ENCODE measurements around the gene RAD9A.
A peak's percentile ranks its signal among the peaks of the same experiment; 100 is the strongest.

RAD9A gene

DNA sequence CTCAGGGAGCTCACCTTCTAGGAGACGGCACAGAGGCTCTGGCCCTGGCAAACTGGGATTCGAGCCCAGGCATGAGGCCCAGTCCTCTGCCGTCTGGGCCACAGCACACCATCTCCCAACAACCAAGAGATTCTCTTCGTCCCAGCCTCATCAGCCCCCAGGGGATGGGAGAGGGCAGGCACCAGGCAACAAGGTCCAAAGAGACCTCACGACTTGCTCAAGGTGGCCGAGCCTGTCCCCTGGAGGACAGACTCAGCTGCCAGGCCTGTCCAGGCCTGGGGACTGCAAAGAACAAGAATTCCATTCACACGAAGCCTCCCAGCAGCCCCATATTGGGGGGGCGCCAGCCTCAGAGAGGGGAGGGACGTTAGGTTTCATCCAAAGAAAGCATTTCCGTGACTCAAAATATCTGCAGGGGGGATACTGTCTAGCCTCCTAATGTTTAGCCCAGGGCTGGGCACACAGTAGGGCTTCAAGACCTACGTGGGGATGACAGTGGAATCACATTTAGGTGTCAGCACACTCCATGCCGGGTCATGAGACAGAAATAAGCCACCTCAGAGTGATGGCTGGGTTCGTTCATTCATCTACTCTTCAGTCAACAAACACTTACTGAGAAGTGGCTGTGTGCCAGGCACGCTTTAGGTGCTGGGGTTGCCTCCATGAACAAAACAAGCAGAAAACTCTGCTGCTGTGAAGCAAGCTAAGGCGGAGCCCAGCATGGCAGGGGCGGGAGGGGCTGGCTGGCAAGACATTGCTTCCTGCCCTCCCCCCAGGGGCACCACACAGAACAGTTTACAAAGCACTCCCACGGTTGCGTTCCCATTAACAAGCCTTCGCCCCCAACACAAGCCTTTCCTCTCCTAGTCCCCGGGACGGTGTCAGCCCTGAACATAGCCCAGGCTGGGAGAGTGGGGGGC is 24.9 kb downstream of the RAD9A start:
- H3K27ac ChIP-seq: peak overlapping the region in 16 of 21 experiments; percentile 25 to 95 (median 50)
- H3K4me3 ChIP-seq: no peak overlapping the region

DNA sequence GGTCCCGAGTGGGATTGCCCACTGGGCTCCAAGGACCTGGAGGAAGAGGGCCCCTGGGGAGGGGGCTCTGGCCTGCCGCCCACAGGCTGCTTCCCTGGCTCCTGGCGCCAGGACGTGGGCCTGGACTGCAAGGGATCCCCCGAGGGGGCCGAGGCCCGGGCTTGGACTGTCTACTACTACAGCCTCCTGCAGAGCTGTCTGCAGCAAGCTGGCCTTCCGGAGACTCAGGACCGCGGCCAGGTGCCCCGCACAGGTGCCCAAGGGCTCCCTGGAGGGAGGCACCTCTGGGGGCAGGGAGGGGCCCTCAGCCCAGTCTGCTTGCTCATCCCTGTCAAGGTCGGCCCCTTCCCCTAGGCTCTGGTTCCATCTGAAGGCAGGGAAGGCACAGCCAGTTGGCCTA is 25.6 kb downstream of the RAD9A start:
- H3K4me3 ChIP-seq: no peak overlapping the region
- H3K27ac ChIP-seq: peak overlapping the region in 16 of 21 experiments; percentile 24 to 95 (median 46)

DNA sequence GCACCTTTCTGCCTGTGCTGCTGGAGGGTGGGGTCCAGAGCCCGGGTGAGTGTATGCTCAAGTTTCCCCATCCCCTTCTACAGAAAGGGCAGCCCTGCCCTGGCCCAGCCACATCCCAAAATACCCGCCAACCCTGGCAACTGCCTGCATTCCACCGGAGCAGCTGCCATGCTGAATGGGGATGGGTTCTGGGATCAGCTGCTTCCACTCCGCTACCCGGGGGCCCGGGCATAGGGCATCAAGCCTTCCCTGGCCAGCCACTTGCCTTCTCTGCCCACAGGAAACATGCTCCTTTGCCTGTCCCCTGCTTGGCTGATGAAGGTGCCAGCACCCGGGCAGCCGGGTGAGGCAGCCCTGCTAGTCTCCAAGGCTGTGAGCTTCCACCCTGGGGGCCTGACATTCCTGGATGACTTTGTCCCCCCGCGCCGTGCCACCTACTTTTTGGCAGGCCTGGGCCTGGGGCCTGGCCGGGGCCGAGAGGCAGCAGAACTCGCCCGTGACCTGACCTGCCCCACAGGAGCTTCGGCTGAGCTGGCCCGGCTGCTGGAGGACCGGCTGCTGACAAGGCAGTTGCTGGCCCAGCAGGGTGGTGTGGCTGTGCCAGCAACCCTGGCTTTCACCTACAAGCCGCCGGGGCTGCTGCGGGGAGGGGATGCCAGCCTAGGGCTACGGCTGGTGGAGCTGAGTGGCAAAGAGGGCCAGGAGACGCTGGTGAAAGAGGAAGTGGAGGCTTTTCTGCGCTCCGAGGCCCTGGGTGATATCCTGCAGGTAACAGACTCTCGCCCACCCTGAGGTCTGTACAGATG is 26.9 kb downstream of the RAD9A start:
- no peak overlapping the region for H3K4me3 ChIP-seq

DNA sequence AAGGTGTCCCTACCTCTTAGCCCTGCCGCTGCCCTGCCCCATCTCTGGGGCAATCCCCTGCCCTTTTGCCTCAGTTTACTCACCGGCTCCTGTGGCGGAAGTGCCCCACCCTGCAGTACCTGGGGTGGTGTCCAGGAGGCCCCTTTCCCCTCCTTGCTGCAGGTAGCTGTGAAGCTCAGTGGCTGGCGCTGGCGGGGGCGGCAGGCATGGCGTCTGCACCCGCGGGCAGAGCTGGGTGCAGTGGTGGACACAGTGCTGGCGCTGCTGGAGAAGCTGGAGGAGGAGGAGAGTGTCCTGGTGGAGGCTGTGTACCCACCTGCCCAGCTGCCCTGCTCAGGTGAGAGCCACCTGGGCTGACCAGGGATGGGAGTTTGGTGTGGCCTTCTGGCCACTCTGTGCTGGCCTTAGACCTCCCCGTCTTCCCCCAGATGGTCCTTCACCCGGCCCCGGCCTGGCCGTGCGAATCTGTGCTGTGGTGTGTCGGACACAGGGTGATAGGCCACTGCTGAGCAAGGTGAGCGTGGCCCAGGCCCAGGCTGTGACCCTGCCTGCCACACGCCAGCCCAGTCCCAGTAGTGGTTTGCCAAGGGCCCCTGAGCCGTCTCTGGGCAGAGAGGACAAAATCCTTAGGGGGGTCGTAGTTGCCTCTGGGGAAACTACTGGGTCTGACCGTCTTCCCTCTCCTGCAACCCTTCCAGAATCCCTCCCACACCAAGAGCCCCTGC is 27.7 kb downstream of the RAD9A start:
- Histone ChIP-seq H3K27ac (peak overlapping the region in 12 of 21 experiments; percentile 16 to 95 (median 66)), H3K4me3 (no peak overlapping the region)

More for the DNA sequence above, 26.9 kb downstream of the RAD9A start:
- H3K27ac ChIP-seq: peak overlapping the region in 15 of 21 experiments; percentile 15 to 95 (median 28)

DNA sequence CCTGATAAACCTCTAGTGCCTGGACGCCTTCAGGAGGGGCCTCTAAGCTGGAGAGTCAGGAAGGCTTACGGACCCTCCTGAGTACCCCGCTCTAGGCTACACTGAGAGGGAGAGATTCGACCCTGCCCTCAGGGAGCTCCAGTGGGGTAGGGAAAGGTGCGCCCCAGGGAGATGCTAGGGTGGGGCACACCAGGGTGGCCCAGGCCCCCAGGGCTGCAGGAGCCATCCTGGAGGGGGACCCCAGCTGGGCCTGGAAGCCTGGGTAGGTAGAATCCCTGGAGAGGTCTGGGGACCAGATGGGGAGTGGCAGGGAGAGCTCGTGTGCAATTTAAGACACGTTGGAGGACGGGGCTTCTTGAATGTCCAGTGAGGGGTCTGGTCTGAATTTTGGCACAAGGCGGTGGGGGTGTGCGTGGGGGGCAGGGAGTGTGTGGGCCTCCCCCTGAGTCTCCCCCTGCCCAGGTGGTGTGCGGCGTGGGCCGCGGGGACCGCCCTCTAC is 28.4 kb downstream of the RAD9A start:
- peak overlapping the region; percentile 47 to 76 (median 62) for H3K4me3 ChIP-seq
- H3K27ac ChIP-seq: peak overlapping the region in 19 of 21 experiments; percentile 65 to 95 (median 86)

DNA sequence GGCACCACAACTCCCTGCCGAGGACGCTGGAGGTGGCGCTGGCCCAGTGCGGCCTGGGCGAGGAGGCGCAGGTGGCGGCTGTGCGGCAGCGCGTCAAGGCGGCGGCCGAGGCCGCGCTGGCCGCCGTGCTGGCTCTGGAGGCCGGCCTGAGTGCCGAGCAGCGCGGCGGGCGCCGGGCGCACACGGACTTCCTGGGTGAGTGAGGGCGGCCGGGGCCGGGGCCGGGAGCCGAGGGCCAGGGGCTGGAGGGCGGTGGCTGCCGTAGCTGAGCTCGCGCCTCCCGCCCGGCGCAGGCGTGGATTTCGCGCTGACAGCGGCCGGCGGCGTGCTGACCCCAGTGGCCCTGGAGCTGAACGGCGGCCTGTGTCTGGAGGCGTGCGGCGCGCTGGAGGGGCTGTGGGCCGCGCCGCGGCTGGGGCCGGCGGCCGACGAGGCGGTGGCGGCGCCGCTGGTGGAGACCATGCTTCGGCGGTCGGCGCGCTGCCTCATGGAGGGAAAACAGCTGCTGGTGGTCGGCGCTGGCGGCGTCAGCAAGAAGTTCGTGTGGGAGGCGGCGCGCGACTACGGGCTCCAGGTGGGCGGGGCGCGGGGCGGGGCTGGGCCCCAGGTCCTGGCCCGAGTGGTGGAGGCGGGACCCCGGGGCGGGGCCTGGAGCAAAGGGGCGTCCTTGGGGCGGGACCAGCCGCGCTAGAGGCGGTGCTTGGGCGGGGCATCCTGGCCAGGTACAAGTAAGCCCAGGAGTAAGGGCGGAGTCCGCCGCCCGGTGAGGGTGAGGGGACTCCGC is 29.1 kb downstream of the RAD9A start:
- peak overlapping the region; percentile 65 to 95 (median 85) for H3K27ac ChIP-seq
- H3K4me3 ChIP-seq: peak overlapping the region; percentile 47 to 76 (median 62)

DNA sequence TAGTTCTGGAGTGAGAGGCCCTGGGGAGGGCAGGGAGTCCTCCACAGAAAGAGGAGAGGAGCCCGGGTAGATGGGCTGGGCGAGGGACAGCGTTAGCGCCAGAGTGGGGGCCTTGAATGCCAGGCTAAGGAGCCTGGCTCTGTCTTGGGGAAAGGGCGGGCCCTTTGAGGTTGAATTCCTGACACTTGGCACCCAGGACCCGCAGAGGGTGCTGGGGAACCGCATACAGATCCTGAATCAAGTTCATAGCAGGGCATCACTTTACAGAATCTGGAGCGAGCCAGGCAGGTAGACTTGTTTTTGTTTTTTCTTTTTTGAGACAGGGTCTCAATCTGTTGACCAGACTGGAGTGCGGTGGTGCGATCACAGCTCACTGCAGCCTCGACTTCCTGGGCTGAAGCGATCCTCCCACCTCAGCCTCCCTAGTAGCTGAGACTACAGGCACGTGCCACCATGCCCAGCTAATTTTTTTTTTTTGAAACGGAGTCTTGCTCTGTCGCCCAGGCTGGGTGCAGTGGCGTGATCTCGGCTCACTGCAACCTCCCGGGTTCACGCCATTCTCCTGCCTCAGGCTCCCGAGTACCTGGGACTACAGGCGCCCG is 29.7 kb downstream of the RAD9A start:
- peak overlapping the region in 6 of 7 experiments; percentile 47 to 76 (median 64) for H3K4me3 ChIP-seq
- peak overlapping the region in 15 of 21 experiments; percentile 32 to 95 (median 80) for H3K27ac ChIP-seq

DNA sequence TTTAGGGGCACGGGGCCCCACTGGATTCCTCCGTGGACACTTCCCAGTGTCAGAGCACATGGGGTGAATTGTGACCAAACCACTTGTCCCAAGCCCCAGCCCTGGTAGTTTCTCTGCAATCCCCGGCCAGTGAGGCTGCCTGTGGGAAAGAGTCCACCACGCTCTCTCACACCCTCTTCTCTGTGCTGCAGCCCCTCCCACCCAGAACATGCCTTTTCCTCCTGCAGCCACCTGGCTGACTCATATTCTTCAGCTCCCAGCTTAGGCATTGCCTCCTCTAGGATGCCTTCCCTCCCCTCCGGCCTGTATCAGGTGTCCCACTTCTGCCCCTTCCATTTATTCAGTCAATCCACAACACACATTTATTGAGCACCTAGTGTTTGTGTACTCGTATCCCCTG is 31.1 kb downstream of the RAD9A start:
- Histone ChIP-seq H3K4me3 (no peak overlapping the region), H3K27ac (peak overlapping the region in 1 of 21 experiments; percentile 8)

DNA sequence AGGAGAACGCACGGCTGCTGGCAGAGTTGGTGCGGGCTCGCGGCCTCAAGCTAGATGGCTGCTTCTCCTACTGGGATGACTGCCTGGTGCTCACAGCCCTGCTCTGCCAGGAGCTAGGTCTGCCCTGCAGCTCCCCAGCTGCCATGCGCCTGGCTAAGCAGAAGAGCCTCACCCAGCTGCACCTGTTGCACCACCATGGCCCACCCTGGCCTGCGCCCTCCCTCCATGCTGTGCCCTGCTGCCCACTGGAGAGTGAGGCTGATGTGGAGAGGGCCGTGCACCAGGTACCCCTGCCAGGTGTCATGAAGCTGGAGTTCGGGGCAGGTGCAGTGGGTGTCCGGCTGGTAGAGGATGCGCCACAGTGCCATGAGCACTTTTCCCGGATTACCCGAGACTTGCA is 31.7 kb downstream of the RAD9A start:
- Histone ChIP-seq H3K27ac (no peak overlapping the region), H3K4me3 (no peak overlapping the region)

DNA sequence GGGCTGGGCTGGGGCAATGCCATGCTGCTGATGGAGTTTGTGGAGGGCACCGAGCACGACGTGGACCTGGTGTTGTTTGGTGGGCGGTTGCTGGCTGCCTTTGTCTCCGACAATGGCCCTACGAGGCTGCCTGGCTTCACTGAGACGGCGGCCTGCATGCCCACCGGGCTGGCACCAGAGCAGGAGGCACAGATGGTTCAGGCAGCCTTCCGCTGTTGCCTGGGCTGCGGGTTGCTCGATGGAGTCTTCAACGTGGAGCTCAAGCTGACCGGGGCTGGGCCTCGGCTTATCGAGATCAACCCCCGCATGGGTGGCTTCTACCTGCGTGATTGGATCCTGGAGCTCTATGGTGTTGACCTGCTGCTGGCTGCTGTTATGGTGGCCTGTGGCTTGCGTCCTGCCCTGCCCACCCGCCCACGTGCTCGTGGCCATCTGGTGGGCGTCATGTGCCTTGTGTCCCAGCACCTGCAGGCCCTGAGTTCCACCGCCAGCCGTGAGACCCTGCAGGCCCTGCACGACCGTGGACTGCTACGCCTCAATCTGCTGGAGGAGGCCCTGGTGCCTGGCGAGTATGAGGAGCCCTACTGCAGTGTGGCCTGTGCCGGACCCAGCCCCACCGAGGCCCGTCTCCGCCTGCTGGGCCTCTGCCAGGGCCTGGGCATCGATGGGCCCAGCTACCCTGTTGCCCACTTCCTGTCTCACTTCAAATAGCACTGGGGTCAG is 32.3 kb downstream of the RAD9A start:
- no peak overlapping the region for H3K4me3 ChIP-seq
- no peak overlapping the region for H3K27ac ChIP-seq

DNA sequence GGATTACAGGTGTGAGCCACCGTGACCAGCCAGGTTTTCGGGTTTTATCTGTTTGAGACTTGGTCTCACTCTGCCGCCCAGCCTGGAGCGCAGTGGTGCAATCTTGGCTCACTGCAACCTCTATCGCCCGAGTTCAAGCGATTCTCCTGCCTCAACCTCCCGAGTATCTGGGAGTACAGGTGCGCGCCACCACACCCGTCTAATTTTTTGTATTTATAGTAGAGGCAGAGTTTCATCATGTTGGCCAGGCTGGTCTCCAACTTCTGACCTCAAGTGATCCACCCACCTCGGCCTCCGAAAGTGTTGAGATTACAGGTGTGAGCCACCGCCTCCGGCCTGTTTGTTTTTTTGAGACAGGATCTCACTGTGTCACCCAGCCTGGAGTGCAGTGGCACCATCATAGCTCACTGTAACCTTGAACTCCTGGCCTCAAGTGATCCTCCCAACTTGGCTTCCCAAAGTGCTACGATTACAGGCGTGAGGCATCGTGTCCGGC is 35.6 kb downstream of the RAD9A start:
- Histone ChIP-seq H3K27ac (peak overlapping the region; percentile 31 to 99 (median 93)), H3K4me3 (peak overlapping the region in 6 of 7 experiments; percentile 79 to 93 (median 84))

DNA sequence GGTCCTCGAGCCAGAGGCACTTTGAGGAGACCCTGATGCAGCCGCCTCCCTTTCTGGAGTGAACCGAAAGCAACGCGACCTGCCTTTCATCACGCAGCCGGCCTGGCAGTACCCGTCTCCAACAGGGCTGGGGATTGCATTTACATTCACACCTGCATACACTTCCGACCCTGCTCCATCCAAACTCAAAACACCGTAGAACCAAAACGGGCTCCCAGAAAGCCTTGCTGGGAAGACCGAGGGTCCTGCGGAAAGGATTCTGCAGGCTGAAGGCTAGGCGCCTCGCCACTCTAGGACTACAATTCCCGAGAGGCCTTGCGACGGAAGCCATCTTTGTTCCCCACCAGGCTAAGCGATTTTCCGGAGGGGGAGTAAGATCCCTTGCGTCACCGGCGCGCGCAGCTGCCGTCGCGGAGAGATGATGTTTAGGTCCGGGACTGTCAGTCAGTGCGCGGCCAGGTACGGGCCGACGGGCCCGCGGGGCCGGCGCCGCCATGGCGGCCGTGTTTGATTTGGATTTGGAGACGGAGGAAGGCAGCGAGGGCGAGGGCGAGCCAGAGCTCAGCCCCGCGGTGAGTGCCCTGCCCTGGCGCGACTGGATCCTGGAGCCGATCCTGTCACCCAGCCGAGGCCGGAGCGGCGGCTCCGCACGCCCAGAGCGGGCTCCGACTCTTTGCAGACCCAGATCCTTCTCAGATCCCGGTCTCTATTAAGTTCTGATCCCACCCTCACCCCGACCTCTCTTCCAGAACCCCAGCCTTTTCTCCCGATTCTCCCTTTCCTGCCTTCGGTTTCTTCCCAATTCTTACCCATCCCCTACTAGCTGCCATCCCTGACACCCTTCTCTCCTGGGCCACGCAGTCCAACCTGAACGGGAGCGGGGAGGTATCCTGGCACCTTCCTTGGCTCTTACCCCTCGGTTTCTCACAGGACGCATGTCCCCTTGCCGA is 36.5 kb downstream of the RAD9A start, which contains the start of gene RPS6KB2:
Gene RPS6KB2 (plus strand): TSS at position 443 of the 950 bp plus-strand sequence. CDS start 52 bp downstream, at position 495.
- H3K27ac ChIP-seq: peak within 1 kb of the TSS; percentile 41 to 99 (median 93)
- peak within 1 kb of the TSS; percentile 79 to 93 (median 85) for H3K4me3 ChIP-seq

DNA sequence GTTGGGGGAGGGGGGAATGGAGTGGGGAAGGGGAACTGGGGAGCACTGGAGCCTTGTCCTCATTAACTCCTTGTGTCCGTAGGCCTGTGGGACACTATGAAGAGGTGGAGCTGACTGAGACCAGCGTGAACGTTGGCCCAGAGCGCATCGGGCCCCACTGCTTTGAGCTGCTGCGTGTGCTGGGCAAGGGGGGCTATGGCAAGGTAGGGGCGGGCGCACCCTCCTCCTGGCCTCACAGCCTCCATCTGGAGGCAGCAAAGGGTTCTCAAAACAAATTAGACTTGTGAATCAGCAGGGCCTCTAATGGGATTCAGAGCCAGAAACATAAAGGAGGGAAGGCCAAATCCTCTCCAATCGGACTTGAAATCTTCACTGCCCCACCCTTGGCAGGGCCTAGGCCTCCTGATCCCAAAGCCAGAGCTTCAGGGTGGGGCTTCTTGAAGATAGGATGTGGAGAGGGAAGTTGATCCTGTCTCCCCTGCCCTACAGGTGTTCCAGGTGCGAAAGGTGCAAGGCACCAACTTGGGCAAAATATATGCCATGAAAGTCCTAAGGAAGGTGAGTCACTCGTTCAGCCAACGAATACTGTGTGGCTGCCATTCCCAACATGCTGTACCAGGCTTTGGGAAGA is 37.4 kb downstream of the RAD9A start:
- Histone ChIP-seq H3K27ac (peak overlapping the region; percentile 41 to 99 (median 93)), H3K4me3 (peak overlapping the region; percentile 79 to 93 (median 85))

DNA sequence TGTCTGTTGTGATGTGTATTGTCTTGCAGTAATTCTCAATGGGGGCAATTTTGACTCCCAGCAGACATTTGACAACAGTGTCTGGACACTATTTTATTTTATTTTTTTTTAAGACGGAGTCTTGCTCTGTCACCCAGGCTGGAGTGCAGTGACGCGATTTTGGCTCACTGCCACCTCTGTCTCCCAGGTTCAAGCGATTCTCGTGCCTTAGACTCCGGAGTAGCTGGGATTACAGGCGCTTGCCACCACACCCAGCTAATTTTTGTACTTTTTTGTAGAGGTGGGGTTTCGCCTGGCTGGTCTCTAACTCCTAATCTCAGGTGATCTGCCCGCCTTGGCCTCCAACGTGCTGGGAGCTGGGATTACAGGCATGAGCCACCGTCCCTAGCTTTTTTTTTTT is 37.9 kb downstream of the RAD9A start:
- Histone ChIP-seq H3K4me3 (peak overlapping the region in 2 of 7 experiments; percentile 79 to 85), H3K27ac (peak overlapping the region in 13 of 21 experiments; percentile 9 to 97 (median 69))

DNA sequence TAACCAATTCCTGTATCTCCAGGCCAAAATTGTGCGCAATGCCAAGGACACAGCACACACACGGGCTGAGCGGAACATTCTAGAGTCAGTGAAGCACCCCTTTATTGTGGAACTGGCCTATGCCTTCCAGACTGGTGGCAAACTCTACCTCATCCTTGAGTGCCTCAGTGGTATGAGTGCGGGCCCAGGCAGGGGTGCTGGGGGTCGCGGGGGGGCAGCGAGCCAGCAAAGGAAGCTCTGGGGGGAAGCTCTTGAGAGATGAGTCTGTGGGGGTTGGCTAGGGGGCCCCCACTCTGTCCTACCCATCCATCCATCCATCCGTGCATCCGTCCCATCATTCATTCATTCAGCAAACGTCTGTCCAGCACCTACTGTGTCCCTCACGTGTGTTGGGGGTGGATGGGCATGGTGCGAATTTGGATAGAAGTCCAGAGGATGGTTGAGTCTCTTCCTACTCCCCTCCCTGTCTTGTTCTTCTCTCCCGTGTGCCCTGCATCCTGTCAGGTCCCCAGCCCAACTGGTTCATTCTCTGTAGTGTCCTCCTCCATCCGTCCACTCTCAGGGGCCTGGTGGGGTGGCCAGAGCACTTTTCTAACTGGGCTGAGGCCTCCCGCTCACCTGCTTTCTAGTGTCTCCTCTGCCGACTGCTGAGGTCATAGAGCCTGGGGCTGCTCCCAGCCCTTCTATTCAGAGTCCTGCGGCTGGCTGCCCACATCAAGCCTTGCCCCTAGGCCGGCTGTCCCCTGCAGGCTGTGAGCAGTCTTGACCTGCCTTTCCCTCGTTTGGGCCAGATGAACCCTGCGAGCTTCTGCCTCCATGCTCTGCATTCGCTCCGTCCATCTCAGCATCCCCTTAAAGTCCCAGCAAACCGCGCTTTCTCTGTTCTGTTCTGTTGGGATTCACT is 39.8 kb downstream of the RAD9A start:
- Histone ChIP-seq H3K27ac (peak overlapping the region in 1 of 21 experiments; percentile 36), H3K4me3 (no peak overlapping the region)
